CD4-positive, alpha-beta T cell (primary cell): ENCODE results near the gene PTOV1. TPM values are rescaled to one million over a fixed set of nuclear protein-coding genes. Genes with fewer than 3 reads are reported as not detected.

Experiments
- ATAC-seq: fragments of 200-7000 bp; cut with Tn5 transposase; one replicate; pipeline ENCODE4 v1.10.0; 2022; ENCODE audit warnings: mild to moderate bottlenecking; ENCODE audit not compliant: poor library complexity
- CTCF ChIA-PET: fragments of 350-600 bp; sonication (Branson Sonifier 250); formaldehyde crosslinking; loops from one replicate; lab custom pipeline; 2021; ENCODE audit warnings: antibody characterized with exemption, inconsistent platforms; lab: Charles Lee
- POLR2A ChIA-PET: fragments of 350-600 bp; sonication (Branson Sonifier 250); formaldehyde crosslinking; loops from one replicate; lab custom pipeline; 2021; ENCODE audit warnings: antibody characterized with exemption, inconsistent platforms; lab: Charles Lee
- DNase-seq, 14 experiments: peaks; one replicate each; pipeline ENCODE4 v3.0.0-alpha.2; 2013 to 2020; ENCODE audit warnings: mixed read lengths in 2 of 14
- H3K27ac ChIP-seq, 2 donors: one replicate each; pipeline versions ENCODE4 v1.5.1 to v1.7.0; 2013; ENCODE audit warnings: low read length in 2 of 2, low read depth in 1 of 2, mild to moderate bottlenecking in 1 of 2
- H3K27me3 ChIP-seq, 2 experiments: 1 replicate in 1 of 2; 2 replicates in 1 of 2; pipeline versions ENCODE4 v1.6.1 to v1.7.0; 2013; ENCODE audit warnings: low read length in 2 of 2, control low read depth in 1 of 2, mild to moderate bottlenecking in 1 of 2, moderate library complexity in 1 of 2; ENCODE audit not compliant: insufficient read depth in 2 of 2, control insufficient read depth in 1 of 2
- H3K36me3 ChIP-seq: one replicate; pipeline ENCODE4 v1.6.1; 2013; ENCODE audit warnings: low read length, control low read depth; ENCODE audit not compliant: insufficient read depth
- H3K4me1 ChIP-seq: one replicate; pipeline ENCODE4 v1.6.1; 2013; ENCODE audit warnings: low read length, control low read depth; ENCODE audit not compliant: insufficient read depth
- H3K4me3 ChIP-seq: one replicate; pipeline ENCODE4 v1.5.1; 2013; ENCODE audit warnings: mild to moderate bottlenecking, low read length, moderate library complexity
- H3K9me3 ChIP-seq, 2 experiments: 1 replicate in 1 of 2; 2 replicates in 1 of 2; pipeline versions ENCODE4 v1.6.1 to v1.7.0; 2013; ENCODE audit warnings: low read length in 2 of 2, mild to moderate bottlenecking in 2 of 2, control low read depth in 1 of 2, moderate library complexity in 1 of 2; ENCODE audit not compliant: control insufficient read depth in 1 of 2, insufficient read depth in 1 of 2
- H3K27ac Mint-ChIP-seq: one replicate; pipeline ENCODE4 v1.8.0; 2020; ENCODE audit warnings: mixed read lengths
- H3K27me3 Mint-ChIP-seq: one replicate; pipeline ENCODE4 v1.8.0; 2021; ENCODE audit warnings: mixed read lengths
- H3K36me3 Mint-ChIP-seq: one replicate; pipeline ENCODE4 v1.8.0; 2021; ENCODE audit warnings: low read depth, mixed read lengths
- H3K4me1 Mint-ChIP-seq: one replicate; pipeline ENCODE4 v1.8.0; 2021; ENCODE audit warnings: low read depth, mixed read lengths
- H3K4me3 Mint-ChIP-seq: one replicate; pipeline ENCODE4 v1.8.0; 2020; ENCODE audit warnings: mild to moderate bottlenecking, mixed read lengths
- H3K9me3 Mint-ChIP-seq: one replicate; pipeline ENCODE4 v1.8.0; 2020; ENCODE audit warnings: mixed read lengths
- intact Hi-C, 2 experiments: fragments of 100-400 bp; cut with DNase I in 1 of 2; cut with micrococcal nuclease in 1 of 2; formaldehyde crosslinking; loops; one replicate each; pipeline versions ENCODE4 v1.15.1 to v1.9.0; 2023 to 2025; cut with DNase I, micrococcal nuclease
- total RNA-seq, 174 experiments: library from RNA in 2 of 174; stranded (reverse) in 2 of 174; gene quantifications; one replicate each; pipeline ENCODE4 v1.2.3 and lab custom pipeline; 2021 to 2026
- TF ChIP-seq, protein P1 (sequence below): fragments of 200-600 bp; IDR thresholded peaks from one replicate; pipeline ENCODE4 v1.8.0; 2022; ENCODE audit warnings: antibody characterized with exemption, mild to moderate bottlenecking

The PTOV1 gene
- total RNA-seq, 2 experiments from 2014 or later: 127 to 134 TPM

DNA sequence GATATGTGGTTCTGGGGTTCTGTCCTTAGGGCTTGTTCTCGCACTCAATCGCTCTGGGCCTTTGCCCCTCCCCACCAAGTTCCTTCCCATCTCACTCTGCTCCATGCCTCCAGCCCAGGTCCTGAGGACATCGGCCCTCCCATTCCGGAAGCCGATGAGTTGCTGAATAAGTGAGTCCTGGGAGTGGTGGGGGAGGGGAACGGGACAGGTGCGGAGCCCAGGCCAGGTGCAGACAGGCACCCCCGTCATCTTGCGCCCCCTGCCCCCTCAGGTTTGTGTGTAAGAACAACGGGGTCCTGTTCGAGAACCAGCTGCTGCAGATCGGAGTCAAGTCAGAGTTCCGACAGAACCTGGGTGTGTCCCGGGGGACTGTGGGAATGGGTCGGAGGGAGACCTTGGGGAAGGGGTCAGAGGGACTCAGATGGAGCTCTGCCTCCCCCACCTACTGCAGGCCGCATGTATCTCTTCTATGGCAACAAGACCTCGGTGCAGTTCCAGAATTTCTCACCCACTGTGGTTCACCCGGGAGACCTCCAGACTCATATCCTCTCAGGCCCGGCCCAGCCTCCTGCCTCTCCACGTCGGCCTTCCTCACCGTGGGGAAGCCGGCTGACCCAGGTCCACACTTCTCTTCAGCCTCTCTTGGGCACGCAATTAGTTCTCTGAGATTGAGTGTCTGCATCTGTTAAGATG lies 48.0 kb upstream of the PTOV1 start:
- TF ChIP-seq, protein P1, sequence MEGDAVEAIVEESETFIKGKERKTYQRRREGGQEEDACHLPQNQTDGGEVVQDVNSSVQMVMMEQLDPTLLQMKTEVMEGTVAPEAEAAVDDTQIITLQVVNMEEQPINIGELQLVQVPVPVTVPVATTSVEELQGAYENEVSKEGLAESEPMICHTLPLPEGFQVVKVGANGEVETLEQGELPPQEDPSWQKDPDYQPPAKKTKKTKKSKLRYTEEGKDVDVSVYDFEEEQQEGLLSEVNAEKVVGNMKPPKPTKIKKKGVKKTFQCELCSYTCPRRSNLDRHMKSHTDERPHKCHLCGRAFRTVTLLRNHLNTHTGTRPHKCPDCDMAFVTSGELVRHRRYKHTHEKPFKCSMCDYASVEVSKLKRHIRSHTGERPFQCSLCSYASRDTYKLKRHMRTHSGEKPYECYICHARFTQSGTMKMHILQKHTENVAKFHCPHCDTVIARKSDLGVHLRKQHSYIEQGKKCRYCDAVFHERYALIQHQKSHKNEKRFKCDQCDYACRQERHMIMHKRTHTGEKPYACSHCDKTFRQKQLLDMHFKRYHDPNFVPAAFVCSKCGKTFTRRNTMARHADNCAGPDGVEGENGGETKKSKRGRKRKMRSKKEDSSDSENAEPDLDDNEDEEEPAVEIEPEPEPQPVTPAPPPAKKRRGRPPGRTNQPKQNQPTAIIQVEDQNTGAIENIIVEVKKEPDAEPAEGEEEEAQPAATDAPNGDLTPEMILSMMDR: no peak
- no peaks in the 10 kb centered on the region for H3K27me3 Mint-ChIP-seq
- ChIA-PET CTCF (no interaction called here), POLR2A (no interaction called here)
- no peaks in the 10 kb centered on the region for H3K9me3 ChIP-seq
- peaks cover 3% of the 10 kb centered on the region for H3K4me1 Mint-ChIP-seq
- H3K27ac Mint-ChIP-seq: no peak overlapping the region
- H3K36me3 ChIP-seq: peaks cover 53% of the 10 kb centered on the region
- no peaks in the 10 kb centered on the region for H3K27me3 ChIP-seq
- intact Hi-C loops: no loop called here
- H3K4me3 ChIP-seq: no peak overlapping the region
- H3K4me1 ChIP-seq: no peaks in the 10 kb centered on the region
- H3K27ac ChIP-seq: no peak overlapping the region
- DNase-seq (no peak), ATAC-seq (no peak)
- peaks cover 57% of the 10 kb centered on the region for H3K36me3 Mint-ChIP-seq
- no peak overlapping the region for H3K4me3 Mint-ChIP-seq
- no peaks in the 10 kb centered on the region for H3K9me3 Mint-ChIP-seq

DNA sequence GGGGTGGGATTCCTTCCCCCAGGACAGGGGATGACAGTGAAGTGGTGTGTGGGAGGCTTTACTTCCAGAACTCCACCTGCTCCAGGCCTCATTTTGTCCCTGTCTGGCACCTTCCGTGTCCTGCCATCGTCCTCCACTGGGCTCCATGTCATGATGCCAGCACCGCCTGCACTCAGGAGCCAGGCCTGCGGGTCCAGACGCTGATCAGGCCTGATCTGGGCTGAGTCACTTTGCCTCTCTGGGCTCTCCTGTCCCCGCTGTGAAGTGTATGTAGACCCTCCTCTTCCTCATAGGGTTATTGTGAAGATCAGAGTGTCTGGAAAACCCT lies 47.5 kb upstream of the PTOV1 start:
- no peak overlapping the region for H3K27ac Mint-ChIP-seq
- Histone ChIP-seq H3K27ac (no peak overlapping the region), H3K9me3 (no peaks in the 10 kb centered on the region), H3K36me3 (peaks cover 50% of the 10 kb centered on the region), H3K4me3 (no peak overlapping the region), H3K27me3 (no peaks in the 10 kb centered on the region), H3K4me1 (peaks cover 4% of the 10 kb centered on the region)
- ChIA-PET POLR2A (no interaction called here), CTCF (no interaction called here)
- intact Hi-C loops: no loop called here
- no peak for DNase-seq
- ATAC-seq: no peak
- peaks cover 52% of the 10 kb centered on the region for H3K36me3 Mint-ChIP-seq
- peaks cover 6% of the 10 kb centered on the region for H3K4me1 Mint-ChIP-seq
- no peaks in the 10 kb centered on the region for H3K27me3 Mint-ChIP-seq
- H3K9me3 Mint-ChIP-seq: no peaks in the 10 kb centered on the region
- TF ChIP-seq, protein P1: no peak
- H3K4me3 Mint-ChIP-seq: no peak overlapping the region

DNA sequence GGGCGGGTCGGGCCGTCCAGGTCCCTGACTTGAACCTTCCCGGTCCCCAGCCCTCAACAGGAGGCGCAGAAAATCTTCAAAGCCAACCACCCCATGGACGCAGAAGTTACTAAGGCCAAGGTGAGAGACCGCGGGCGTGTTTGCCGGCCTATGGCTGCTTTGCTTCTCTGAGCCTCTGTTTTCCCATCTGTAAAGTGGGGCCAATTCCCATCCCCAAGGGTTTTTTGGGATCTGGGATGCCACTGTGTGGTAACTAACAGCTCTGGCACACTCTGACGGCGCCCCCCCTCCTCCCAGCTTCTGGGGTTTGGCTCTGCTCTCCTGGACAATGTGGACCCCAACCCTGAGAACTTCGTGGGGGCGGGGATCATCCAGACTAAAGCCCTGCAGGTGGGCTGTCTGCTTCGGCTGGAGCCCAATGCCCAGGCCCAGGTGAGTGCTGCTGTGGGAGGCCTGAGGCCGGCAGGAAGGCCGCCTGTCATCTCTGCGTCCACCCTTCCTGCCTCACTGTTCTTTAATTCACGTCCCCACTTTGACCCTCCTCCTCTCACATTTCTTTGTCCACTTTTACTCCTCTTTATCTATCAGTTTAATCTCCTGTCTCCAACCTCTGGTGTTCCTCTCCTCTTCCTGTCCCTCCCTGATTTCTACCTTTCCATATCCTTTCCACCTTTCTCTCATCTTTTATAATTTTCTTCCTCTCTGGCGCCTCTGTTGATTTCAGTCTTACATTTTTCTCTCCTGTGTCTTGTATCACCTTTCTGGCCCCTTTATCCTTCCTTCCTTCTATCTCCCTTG lies 44.9 kb upstream of the PTOV1 start:
- DNase-seq (no peak), ATAC-seq (no peak)
- no peak overlapping the region for H3K4me3 Mint-ChIP-seq
- peaks cover 28% of the 10 kb centered on the region for H3K36me3 ChIP-seq
- TF ChIP-seq, protein P1: no peak
- ChIA-PET CTCF (no interaction called here), POLR2A (no interaction called here)
- no peak overlapping the region for H3K4me3 ChIP-seq
- peaks cover 22% of the 10 kb centered on the region for H3K4me1 ChIP-seq
- H3K4me1 Mint-ChIP-seq: peaks cover 19% of the 10 kb centered on the region
- H3K9me3 Mint-ChIP-seq: no peaks in the 10 kb centered on the region
- H3K27me3 Mint-ChIP-seq: no peaks in the 10 kb centered on the region
- H3K9me3 ChIP-seq: no peaks in the 10 kb centered on the region
- H3K27me3 ChIP-seq: no peaks in the 10 kb centered on the region
- peaks cover 31% of the 10 kb centered on the region for H3K36me3 Mint-ChIP-seq
- intact Hi-C loops: loop anchor here in 1 of 2 experiments (5.0 kb wide), 1 partner anchor 89 kb away; no protein-coding TSS in a partner anchor
- no peak overlapping the region for H3K27ac Mint-ChIP-seq
- H3K27ac ChIP-seq: no peak overlapping the region
